ENCODE results near the gene SYNGR2. TPM values are rescaled to one million over a fixed set of nuclear protein-coding genes. Genes with fewer than 3 reads are reported as not detected.
"Not testable (repeated sequence)": the region's sequence is repeated elsewhere in the genome, so short reads cannot be mapped to it uniquely, and the experiment has no call there.

SYNGR2 gene
- total RNA-seq, 1 donor from 2014 or later, result 35.8 TPM

DNA sequence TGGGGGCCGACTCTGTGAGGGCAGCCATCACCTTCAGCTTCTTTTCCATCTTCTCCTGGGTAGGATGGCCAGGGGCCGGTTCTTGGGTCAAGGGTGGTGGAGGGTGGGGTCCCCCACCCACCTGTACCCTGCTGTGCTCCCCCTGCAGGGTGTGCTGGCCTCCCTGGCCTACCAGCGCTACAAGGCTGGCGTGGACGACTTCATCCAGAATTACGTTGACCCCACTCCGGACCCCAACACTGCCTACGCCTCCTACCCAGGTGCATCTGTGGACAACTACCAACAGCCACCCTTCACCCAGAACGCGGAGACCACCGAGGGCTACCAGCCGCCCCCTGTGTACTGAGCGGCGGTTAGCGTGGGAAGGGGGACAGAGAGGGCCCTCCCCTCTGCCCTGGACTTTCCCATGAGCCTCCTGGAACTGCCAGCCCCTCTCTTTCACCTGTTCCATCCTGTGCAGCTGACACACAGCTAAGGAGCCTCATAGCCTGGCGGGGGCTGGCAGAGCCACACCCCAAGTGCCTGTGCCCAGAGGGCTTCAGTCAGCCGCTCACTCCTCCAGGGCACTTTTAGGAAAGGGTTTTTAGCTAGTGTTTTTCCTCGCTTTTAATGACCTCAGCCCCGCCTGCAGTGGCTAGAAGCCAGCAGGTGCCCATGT is 3.3 kb downstream of the SYNGR2 start:
- not testable (repeated sequence) for DNase-seq (ENCODE audit: low read depth, low spot score)

DNA sequence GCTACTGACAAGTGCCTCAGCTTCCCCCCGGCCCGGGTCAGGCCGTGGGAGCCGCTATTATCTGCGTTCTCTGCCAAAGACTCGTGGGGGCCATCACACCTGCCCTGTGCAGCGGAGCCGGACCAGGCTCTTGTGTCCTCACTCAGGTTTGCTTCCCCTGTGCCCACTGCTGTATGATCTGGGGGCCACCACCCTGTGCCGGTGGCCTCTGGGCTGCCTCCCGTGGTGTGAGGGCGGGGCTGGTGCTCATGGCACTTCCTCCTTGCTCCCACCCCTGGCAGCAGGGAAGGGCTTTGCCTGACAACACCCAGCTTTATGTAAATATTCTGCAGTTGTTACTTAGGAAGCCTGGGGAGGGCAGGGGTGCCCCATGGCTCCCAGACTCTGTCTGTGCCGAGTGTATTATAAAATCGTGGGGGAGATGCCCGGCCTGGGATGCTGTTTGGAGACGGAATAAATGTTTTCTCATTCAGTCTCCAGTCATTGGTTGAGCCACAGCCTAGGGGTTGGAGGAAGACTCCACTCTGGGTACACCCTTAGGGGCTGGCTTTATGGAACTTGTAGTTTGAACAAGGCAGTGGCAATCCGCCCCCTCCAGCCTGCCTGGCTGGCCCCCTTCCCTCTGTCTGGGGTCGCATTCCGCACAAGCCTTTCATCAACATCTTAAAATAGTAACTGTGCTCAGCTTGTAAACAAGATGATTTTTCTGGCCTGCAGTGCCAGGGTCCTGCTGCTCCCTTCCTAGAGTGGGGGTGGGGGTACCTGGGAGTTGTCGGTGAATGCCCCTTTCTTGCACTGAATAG is 4.1 kb downstream of the SYNGR2 start:
- DNase-seq (ENCODE audit: low read depth, low spot score), result no peak

DNA sequence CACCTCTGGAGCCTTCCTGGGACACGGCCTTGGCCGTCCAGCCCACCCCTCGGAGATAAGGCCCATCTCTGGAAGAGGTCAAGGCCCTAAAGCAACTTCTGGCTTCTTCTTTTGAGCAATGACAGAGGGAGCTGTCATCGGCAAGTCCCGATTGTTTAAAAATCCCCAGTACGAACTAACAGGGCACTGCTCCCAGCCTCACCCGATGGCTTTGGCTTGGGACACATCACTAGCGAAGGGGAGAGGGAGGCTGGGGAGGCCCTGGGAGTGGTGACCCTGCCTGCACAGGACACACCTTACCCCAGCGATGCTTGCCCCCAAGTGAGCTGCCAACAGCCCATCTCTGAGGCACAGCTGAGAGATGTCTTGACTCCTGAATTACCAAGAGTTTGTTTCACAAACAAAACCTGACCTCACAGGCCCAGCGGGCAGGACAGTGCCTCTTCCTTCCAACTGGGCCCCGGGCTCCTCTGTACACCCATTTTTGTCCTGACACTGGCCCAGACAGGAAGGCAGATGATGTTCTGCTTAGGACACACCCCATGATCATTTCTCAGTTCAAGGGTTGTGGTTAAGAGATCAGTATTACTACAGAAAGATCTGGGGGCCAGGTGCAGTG is 4.8 kb downstream of the SYNGR2 start:
- no peak for DNase-seq (ENCODE audit: low read depth, low spot score)

DNA sequence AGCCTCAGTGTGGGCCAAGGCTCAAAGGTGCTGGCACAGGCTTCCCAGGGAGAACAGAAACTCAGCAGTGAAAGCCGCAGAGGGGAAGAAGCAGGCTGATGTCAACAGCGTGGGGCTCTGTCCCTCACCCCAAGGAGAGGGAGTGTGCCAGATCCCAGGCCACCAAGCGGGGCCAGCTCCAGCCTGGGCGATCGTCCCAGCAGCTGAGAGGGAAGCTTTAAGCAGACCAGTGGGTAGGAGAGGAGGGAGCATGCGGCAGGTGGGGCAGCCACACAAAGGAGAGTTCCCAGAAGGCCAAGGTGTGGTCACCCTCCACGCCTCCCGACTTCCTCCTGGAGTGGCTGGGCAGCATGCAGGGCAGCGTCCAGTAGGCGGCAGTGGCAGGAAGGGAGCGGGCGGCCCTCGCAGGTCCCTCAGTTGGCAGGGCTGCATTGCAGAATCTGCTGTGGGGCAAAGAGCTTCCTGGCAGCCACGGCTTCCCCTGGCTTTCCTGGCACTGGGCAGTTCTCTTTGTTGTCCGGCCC is 6.0 kb downstream of the SYNGR2 start:
- peak; percentile 47 for DNase-seq (ENCODE audit: low read depth, low spot score)

DNA sequence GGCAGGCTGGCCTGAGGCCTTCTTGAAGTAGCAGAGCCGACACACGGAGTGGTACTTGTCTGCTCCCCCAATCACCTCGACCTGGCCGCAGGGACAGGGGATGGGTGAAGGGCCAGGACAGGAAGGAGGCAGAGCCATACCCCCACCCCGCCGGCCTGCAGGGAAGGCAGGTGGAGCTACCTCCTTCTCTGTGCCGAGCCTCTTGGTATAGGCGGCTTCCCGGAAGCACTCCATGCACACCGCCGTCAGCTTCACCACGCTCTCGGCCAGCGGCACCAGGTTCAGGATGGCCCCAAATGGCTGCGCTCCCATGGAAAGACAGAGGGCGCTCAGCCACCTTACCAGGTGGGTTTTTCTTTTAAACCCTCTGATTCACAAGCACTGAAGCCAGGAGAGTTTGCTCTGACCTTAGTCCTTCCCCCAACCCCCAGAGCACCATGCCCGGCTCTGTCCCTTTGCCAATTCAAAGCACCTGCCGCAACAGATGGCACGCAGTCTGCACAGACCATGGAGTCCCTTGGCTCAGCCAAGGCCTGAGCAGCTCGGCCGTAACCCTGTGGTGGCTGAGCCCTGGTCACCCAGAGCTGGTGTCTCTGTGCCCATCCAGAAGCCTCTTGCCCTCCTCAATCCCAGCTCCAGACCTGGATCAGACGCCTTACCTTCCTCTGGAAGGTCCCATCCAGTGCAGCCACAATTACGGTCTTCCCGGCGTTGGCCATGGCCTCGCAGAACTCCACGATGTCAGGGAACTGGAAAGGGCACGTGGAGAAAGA is 6.7 kb downstream of the SYNGR2 start:
- no peak for DNase-seq (ENCODE audit: low read depth, low spot score)

DNA sequence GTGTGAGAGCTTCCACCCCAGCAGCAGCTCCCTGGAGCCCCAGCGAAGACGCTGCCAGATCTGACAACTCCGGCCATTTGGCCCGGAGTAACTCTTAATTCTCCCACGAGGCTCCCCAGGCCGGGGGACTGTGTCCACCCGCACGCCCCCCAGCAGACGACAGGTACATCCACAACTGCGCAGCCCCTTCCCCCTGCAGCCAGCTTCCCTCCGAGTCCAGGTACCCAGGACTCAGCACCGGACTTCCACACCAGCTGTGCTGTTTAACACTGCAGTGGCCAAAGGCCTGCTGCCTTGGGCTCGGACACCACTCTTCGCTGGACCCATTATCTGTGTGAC is 7.2 kb downstream of the SYNGR2 start:
- no peak for DNase-seq (ENCODE audit: low read depth, low spot score)

DNA sequence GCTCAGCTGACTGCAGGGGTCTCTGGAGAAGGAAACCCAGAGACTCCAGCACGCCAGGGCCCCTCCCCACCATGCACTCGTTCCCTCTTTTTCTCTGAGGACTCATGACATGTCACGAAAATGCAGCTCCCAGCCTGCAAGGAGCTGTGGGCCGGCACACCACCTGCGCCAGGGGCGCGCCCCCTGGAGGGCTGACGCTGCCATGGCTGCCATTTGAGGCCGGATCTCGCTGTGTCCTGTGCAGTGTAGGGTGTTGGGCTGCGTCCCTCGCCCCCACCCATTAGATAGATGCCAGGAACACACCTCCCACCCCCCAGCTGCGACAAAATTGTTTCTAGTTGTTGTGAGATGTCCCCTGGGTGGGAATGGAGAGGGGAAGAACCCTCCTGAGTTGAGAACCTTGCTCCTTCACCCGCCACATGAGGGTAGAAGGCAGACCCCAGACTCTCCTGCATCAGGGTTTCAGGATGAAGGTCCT is 8.2 kb downstream of the SYNGR2 start:
- no peak for DNase-seq (ENCODE audit: low read depth, low spot score)

DNA sequence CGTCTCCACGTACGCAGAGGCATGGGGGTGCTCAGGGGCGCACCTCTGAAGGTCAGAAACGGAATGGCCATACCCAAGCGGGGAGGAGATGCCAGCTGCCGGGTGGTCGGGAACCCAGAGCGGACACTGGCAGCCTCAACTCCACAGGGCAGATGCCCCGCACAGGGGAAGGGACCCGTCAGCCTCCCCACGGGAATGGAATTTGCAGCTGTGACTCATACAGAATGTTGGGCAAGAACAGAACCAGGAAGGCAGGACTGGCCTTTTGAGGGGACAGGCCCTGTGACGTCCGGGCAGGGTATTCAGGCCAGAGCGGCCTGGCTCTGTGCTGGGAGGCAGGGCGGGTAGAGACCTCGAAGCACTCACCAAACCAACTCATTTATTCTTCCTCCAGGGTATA is 11.0 kb downstream of the SYNGR2 start:
- no peak for DNase-seq (ENCODE audit: low read depth, low spot score)

DNA sequence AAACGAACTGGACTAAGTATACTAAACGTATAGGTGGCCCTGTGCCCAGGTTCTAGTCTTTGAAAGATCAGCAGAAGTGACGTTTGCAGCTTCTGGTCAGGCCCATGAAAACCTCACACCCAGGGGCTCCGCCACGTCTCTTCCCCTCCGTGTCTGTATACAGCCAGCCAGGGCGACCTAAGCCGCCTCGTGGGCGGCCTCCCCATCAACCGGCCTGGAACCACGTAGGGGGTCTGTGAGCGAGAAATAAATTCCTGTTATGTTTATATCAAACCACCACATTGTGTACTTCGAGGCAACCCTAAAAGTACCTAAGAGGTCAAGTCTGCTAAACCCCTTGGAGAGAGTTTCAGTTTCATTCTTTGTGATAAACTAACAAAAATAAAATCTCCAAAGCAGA is 11.7 kb downstream of the SYNGR2 start:
- no peak for DNase-seq (ENCODE audit: low read depth, low spot score)

DNA sequence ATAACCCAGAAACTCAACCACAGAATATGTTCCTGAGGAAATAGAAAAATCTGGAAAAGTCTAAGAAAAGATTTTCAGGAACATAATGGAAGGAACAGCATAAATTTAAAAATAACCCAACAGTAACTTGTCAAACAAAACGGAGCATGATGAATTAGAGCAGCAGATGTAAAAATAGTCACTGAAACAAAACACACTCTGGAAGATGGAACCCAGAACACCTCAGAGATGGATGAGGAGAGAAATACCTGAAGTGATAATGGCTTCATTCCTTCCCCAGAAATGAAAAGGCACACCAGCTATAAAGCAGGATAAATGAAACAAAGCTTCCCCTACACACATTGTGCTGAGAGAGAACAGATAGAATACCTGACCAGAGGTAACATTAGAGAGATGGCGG is 12.1 kb downstream of the SYNGR2 start:
- DNase-seq (ENCODE audit: low read depth, low spot score), result no peak

DNA sequence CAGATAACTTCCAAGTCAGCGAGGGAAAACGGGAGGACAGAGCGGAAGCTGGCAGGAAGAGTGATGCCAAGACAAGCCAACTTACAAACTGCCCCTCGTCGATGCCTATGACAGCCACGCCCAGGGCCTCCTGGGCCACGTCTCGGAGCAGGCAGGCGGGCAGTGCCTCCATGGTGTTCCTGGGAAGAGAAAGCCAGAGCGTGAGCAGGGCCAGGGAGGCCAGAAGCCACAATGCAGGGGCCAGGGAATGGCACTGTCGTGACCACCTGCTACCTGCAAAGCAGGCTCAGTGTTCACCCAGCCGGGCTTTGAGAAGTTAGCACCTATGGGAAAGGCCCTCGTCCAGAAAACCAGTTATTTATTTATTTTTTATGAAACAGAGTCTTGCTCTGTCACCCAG is 14.1 kb downstream of the SYNGR2 start:
- DNase-seq (ENCODE audit: low read depth, low spot score), result no peak

DNA sequence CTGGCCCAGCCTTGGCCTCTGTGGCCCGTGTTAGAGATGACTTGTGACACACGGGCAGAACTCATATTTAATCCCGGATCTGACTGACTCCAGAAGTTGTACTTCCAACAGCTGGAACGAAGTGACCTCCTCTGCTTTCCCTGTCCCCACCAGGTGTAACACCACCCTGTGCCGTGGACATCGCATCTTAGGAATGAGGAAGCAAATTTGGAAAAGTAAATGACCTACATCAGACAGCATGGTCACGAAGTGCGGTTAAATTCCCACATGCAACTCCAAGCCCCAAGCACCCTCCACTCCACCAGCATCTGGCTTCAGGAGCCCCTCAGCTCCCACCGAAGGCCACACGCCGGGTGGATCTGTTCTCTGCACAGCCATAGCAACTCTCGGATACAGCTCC is 15.5 kb downstream of the SYNGR2 start:
- no peak for DNase-seq (ENCODE audit: low read depth, low spot score)

DNA sequence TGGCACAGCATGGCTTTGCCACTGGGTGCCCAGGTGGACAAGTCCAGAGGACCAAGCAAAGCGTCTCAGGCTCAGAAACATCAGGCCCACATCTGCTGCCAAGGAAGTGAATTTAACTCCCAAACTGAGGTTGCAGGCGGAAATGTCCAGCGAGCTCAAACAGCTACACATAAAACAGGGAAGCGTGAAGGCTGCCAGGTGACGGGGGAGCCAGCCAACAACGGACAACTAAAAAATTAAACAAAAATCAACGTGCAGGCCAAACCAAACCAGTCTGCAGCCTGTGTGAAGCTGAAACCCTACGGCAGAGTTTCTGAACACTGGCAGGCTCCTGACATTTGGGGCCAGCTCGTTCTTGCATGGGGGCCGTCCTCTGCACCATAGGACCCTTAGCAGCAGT is 16.0 kb downstream of the SYNGR2 start:
- no peak for DNase-seq (ENCODE audit: low read depth, low spot score)

DNA sequence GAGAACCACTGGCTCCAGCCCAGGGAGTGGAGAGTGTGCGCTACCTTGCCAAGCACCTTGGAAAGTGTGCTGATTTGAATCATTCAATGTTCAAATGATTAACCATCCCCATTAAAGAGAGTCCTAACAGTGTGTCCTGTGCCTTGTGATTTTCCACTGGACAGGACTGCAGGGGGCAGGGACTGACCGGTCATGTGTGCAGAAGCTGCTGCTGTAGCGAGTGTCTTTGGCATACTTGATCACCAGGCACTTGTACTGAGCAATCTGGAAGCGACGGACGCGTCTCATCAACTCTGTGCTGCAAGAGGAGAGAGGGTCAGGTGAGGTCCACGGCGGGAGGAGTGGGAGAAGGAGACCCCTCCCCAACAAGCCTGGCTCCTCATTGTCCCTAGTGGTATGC is 16.5 kb downstream of the SYNGR2 start:
- DNase-seq (ENCODE audit: low read depth, low spot score), result no peak

DNA sequence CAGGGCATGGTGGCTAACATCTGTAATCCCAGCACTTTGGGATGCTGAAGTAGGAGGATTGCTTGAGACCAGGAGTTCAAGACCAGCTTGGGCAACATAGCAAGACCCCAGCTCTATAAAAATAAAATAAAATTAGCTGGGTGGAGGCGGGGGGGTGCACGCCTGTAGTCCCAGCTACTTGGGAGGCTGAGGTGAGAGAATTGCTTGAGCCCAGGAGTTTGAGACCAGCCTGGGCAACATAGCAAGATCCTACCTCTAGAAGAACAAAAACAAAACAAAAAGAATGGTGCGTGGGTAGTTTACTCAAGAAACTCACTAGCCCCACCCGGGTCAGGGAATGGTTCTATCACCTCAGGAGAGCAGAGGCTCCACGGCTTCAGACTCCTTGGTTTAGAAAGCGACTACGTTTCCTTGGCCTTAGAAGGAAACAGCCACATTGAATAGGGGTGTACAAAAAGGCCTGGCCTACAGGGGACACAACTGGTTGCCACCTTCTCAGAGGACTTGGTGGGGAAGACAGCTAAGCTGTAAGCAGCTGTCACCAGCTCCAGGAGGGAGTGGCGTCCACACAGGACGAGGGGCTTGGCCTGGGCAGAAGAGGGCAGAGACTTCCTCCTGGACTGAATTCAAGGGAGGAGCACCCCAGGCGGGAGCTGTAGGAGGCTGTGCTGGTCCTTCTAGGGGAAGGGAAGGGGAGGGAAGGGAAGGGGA is 17.8 kb downstream of the SYNGR2 start:
- DNase-seq (ENCODE audit: low read depth, low spot score), result no peak

DNA sequence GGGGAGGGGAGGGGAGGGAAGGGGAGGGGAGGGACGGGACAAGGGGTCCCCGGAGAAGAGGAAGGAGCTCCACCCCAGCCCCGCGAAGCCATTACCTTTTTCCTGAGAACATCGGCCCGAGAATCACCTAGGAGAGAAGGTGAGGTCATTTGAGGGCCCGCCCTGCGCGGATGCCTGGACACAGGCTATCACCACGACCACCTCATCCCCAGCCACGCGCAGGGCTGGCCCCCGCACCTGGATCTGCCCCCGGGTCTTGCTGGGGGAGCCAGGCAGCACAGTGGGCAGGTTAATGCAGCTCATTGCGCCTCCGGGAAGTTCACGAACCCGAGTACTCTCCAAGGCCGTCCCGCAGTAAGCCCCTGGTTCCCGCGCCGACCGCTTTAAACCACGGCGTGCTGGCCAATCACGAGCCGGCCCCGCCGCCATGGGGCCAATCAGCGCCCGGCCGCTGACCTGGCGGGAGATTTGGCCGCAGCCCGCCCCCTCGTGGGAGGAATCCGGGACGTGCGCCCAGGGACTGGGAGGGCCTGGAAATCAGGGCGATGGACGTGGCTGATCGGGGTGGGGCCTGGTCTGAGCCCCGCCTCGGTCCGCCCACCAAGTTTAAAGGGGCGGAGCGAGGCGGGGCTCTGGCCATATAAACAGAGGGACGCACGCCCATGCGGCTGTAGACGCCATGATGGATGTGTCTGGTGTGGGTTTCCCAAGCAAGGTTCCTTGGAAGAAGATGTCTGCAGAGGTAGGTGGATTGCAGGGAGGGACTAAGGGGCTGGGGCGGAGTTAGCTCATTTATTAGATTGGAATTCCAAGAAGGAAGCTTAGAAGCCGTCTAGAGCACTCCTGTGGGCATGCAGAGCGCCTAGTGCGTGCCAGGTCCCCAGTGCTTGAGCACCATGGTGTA is 18.6 kb downstream of the SYNGR2 start, which contains the start of the genes AFMID and TK1:
AFMID (plus strand) TSS at position 671 of the 904 bp plus-strand sequence; CDS start at position 680, 9 bp downstream.
TK1 (minus strand) TSS at position 361 of the 904 bp plus-strand sequence; CDS start at position 303, 58 bp downstream.
- DNase-seq (ENCODE audit: low read depth, low spot score), result peak; percentile 87

DNA sequence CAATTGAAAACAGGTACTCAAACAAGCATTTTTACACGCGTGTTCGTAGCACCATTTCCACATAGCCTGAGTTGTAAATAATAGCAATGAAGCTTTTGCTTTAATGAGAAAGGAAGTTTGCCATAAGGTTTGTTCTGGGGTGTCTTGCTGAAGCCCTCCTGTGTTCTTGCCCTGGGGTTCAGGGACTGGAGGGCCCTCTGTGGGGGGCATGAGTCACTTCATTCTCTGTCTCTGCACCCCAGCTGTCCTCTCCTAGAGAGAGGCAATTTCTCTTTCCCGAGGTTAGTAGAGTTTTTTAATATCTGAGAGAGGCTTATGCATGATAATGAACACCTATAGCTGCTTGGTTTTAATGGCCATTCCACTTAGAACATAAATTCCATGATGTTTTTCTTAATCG is 28.3 kb downstream of the SYNGR2 start:
- DNase-seq (ENCODE audit: low read depth, low spot score), result no peak

DNA sequence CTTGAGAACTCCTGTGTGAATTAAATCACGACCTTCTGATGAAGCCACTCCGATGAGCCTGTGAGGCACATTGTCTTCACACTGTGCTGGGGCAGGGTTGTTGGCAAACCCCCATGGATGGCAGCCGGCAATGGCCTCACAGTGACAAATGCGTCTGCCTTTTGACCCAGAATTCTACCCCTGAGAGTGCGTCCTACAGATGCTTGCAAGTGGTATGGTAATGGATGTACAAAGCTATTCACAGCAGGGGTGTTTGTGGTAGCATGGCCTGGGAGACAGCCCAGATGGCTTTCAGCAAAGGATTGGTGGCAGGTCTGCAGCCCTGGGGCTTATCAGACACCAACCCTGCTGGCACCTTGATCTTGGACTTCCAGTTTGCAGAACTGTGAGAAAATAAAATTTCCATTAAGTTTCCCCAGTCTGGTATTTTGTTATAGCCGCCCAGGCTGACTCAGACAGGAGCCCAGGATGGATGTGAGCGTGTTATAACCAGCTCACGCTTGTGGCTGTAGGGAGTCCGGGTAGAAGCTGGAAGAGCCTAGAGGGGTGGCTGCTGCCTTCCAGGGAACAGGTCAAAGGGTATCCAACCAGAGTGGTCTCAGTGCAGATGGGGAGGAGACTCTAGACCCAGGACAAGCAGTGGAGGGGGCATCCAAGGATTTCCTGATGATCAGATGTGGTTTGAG is 28.9 kb downstream of the SYNGR2 start:
- no peak for DNase-seq (ENCODE audit: low read depth, low spot score)

DNA sequence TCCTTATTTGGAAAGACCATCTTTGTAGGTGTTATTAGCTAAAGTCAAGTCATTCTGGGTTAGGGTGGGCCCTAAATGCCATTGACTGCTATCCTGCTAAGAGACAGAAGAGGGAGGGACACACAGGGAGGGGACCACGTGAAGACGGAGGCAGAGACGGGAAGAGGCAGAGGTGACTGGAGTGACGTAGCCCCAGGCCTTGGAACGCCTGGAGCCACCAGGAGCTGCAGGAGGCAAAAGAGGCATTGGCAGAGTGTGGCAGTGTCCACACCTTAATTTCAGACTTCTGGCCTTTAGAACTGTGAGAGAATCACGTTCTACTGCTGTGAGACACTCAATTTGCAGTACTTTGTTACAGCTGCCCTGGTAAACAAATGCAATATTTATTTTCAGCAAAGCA is 32.1 kb downstream of the SYNGR2 start:
- DNase-seq (ENCODE audit: low read depth, low spot score), result no peak
